ENCODE data around the gene AIG1. TPM values are rescaled to one million over a fixed set of nuclear protein-coding genes. Genes with fewer than 3 reads are reported as not detected.

Gene AIG1
- total and polyA plus RNA-seq, 2 donors from 2014 or later, result 57.3 to 146 TPM

- intact Hi-C loops (cut with DNase I), result no loop called here
- H3K27ac ChIP-seq (ENCODE audit: low read depth in 2 of 2, low read length in 2 of 2), result no peak overlapping the region
- H3K4me1 ChIP-seq (ENCODE audit: control insufficient read depth in 2 of 3, insufficient read depth in 2 of 3, low read depth in 1 of 3, low read length in 3 of 3), result no peaks in the 10 kb centered on the region
- no peaks in the 10 kb centered on the region for H3K9me3 ChIP-seq (ENCODE audit: control insufficient read depth in 2 of 3, insufficient read depth in 1 of 3, low read length in 3 of 3)
- no peak for FAIRE-seq
- H3K27me3 ChIP-seq (ENCODE audit: control insufficient read depth, insufficient read depth, low read length), result no peaks in the 10 kb centered on the region
- H3K4me3 ChIP-seq (ENCODE audit: low read length in 3 of 3), result no peak overlapping the region
- TF ChIP-seq CTCF (IDR thresholded peaks at IDR 0.05; ENCODE audit: borderline replicate concordance, extremely low read depth, insufficient read depth), result no peak
- H3K36me3 ChIP-seq (ENCODE audit: control insufficient read depth in 2 of 3, insufficient read depth in 3 of 3, low read length in 3 of 3), result no peaks in the 10 kb centered on the region
- H3K9ac ChIP-seq (ENCODE audit: low read length in 3 of 3), result no peak overlapping the region
- DNase-seq, result no peak
Observed at GRCh38 chr6:143363299-143363698, 302.6 kb downstream of the AIG1 start.

GRCh38 chr6:143368426-143368825, 307.7 kb downstream of the AIG1 start:
- FAIRE-seq, result no peak
- H3K9ac ChIP-seq (ENCODE audit: low read length in 3 of 3), result no peak overlapping the region
- H3K27ac ChIP-seq (ENCODE audit: low read depth in 2 of 2, low read length in 2 of 2), result no peak overlapping the region
- DNase-seq, result no peak
- no peaks in the 10 kb centered on the region for H3K36me3 ChIP-seq (ENCODE audit: control insufficient read depth in 2 of 3, insufficient read depth in 3 of 3, low read length in 3 of 3)
- intact Hi-C loops (cut with DNase I), result no loop called here
- no peaks in the 10 kb centered on the region for H3K9me3 ChIP-seq (ENCODE audit: control insufficient read depth in 2 of 3, insufficient read depth in 1 of 3, low read length in 3 of 3)
- H3K4me3 ChIP-seq (ENCODE audit: low read length in 3 of 3), result no peak overlapping the region
- no peaks in the 10 kb centered on the region for H3K4me1 ChIP-seq (ENCODE audit: control insufficient read depth in 2 of 3, insufficient read depth in 2 of 3, low read depth in 1 of 3, low read length in 3 of 3)
- no peak for TF ChIP-seq CTCF (IDR thresholded peaks at IDR 0.05; ENCODE audit: borderline replicate concordance, extremely low read depth, insufficient read depth)
- no peaks in the 10 kb centered on the region for H3K27me3 ChIP-seq (ENCODE audit: control insufficient read depth, insufficient read depth, low read length)

GRCh38 chr6:143369971-143370370, 309.3 kb downstream of the AIG1 start:
- no peak for FAIRE-seq
- DNase-seq, result no peak
- intact Hi-C loops (cut with DNase I), result no loop called here
- TF ChIP-seq CTCF (IDR thresholded peaks at IDR 0.05; ENCODE audit: borderline replicate concordance, extremely low read depth, insufficient read depth), result no peak
- Histone ChIP-seq H3K9me3 (ENCODE audit: control insufficient read depth in 2 of 3, insufficient read depth in 1 of 3, low read length in 3 of 3) (no peaks in the 10 kb centered on the region), H3K27me3 (ENCODE audit: control insufficient read depth, insufficient read depth, low read length) (no peaks in the 10 kb centered on the region), H3K9ac (ENCODE audit: low read length in 3 of 3) (no peak overlapping the region), H3K4me3 (ENCODE audit: low read length in 3 of 3) (no peak overlapping the region), H3K27ac (ENCODE audit: low read depth in 2 of 2, low read length in 2 of 2) (no peak overlapping the region), H3K36me3 (ENCODE audit: control insufficient read depth in 2 of 3, insufficient read depth in 3 of 3, low read length in 3 of 3) (no peaks in the 10 kb centered on the region), H3K4me1 (ENCODE audit: control insufficient read depth in 2 of 3, insufficient read depth in 2 of 3, low read depth in 1 of 3, low read length in 3 of 3) (no peaks in the 10 kb centered on the region)

GRCh38 chr6:143370812-143371370, 310.2 kb downstream of the AIG1 start:
- TF ChIP-seq CTCF (IDR thresholded peaks at IDR 0.05; ENCODE audit: borderline replicate concordance, extremely low read depth, insufficient read depth), result no peak
- no peak for FAIRE-seq

More at GRCh38 chr6:143370812-143371370, 310.2 kb downstream of the AIG1 start:
- Histone ChIP-seq H3K27me3 (ENCODE audit: control insufficient read depth, insufficient read depth, low read length) (no peaks in the 10 kb centered on the region), H3K9ac (ENCODE audit: low read length in 3 of 3) (no peak overlapping the region), H3K27ac (ENCODE audit: low read depth in 2 of 2, low read length in 2 of 2) (no peak overlapping the region), H3K4me3 (ENCODE audit: low read length in 3 of 3) (no peak overlapping the region), H3K4me1 (ENCODE audit: control insufficient read depth in 2 of 3, insufficient read depth in 2 of 3, low read depth in 1 of 3, low read length in 3 of 3) (no peaks in the 10 kb centered on the region), H3K36me3 (ENCODE audit: control insufficient read depth in 2 of 3, insufficient read depth in 3 of 3, low read length in 3 of 3) (no peaks in the 10 kb centered on the region), H3K9me3 (ENCODE audit: control insufficient read depth in 2 of 3, insufficient read depth in 1 of 3, low read length in 3 of 3) (no peaks in the 10 kb centered on the region)
- DNase-seq, result no peak
- intact Hi-C loops (cut with DNase I), result no loop called here
